ENCODE measurements around the gene CA9.

Gene CA9

DNA sequence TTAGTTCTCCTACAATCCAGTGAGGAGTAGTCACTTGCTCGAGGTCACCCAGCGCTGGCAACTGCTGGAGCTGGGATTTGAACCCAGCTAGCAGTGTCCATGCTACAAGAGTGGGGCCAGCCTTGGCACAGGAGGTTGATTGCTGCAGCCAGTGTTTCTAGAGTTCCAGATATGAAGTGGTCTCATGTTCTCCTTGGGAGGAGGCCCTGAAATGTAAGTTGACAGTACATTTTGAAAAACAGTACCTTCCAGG, 14.8 kb upstream of the CA9 start:
- no peak for TF ChIP-seq POLR2A (IDR thresholded peaks at IDR 0.05; ENCODE audit: low read length)
- TF ChIP-seq GATA1 (IDR thresholded peaks at IDR 0.05; ENCODE audit: low read depth, low read length): no peak
- peak; percentile 57 to 62 for DNase-seq

DNA sequence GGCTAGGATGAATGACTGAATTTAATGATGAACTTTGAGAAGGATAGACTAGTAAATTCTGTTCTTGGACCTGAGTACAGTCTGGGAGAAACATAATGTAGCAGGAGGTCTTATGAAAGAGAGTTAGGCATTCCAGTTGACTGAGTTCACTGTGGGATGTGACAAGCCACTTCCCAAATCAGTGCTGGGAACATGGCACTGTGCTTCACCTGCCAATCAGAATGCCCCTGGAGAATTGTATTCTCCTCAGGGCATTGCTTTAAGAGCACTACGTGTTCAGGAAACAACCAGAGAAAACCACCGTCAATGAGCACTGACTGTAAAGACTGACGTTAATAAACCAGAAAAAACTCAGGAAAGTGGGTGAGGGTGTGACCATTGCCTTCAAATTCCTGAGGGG, 14.4 kb upstream of the CA9 start:
- TF ChIP-seq POLR2A (IDR thresholded peaks at IDR 0.05; ENCODE audit: low read length): no peak
- TF ChIP-seq GATA1 (IDR thresholded peaks at IDR 0.05; ENCODE audit: low read depth, low read length): no peak
- no peak for DNase-seq

GRCh38 chr9:35660966-35661415, 12.7 kb upstream of the CA9 start:
- no peak for DNase-seq
- no peak for TF ChIP-seq GATA1 (IDR thresholded peaks at IDR 0.05; ENCODE audit: low read depth, low read length)
- no peak for TF ChIP-seq POLR2A (IDR thresholded peaks at IDR 0.05; ENCODE audit: low read length)

- TF ChIP-seq GATA1 (IDR thresholded peaks at IDR 0.05; ENCODE audit: low read depth, low read length) (no peak), POLR2A (IDR thresholded peaks at IDR 0.05; ENCODE audit: low read length) (no peak)
Measured at GRCh38 chr9:35661756-35662350, 11.9 kb upstream of the CA9 start.

DNA sequence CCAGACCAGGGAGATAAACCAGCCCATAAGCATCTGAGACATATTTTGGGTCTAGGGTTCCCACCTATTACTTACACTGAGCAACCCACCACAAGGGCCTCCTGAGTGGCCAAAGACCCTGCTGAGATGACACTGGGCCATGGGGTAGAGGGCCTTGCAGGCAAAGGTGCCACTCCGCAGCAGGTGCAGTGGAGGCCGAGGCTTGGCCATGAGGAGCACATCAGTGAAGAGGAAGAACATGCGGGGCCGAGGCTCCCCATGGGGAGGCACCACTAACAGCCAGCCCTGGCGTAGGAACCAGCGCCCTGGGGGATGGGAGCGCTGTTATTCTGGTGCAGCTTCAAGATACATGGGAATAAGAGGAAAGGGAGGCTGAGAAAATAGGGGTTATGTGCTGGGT, 11.3 kb upstream of the CA9 start:
- DNase-seq: no peak
- TF ChIP-seq GATA1 (IDR thresholded peaks at IDR 0.05; ENCODE audit: low read depth, low read length) (no peak), POLR2A (IDR thresholded peaks at IDR 0.05; ENCODE audit: low read length) (no peak)

More at GRCh38 chr9:35661756-35662350, 11.9 kb upstream of the CA9 start:
- DNase-seq: no peak

- TF ChIP-seq POLR2A (IDR thresholded peaks at IDR 0.05; ENCODE audit: low read length) (peak; percentile 84), GATA1 (IDR thresholded peaks at IDR 0.05; ENCODE audit: low read depth, low read length) (no peak)
- DNase-seq: peak; percentile 88 to 90
Measured at GRCh38 chr9:35664531-35665470, 8.9 kb upstream of the CA9 start, which contains the start of gene ARHGEF39. ARHGEF39 (minus strand) TSS chr9:35665195; CDS start chr9:35665169, 26 bp downstream.

DNA sequence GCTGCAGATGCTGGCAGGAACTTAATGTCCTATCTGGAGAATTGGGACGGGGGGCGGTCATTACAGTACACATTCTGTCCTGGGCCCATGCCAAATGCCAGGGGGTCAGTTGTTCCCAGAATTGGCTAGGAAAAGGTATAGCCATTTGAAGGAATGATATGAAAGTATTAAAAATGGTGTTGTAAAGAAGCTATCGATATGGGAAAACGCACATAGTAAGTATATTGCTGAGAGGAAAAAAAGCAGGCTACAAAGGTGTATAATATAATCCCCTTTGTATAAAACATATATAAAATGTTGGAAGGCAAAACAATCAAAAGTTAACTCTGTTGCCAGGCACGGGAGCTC, 8.3 kb upstream of the CA9 start:
- TF ChIP-seq POLR2A (IDR thresholded peaks at IDR 0.05; ENCODE audit: low read length) (peak; percentile 52), GATA1 (IDR thresholded peaks at IDR 0.05; ENCODE audit: low read depth, low read length) (no peak)
- no peak for DNase-seq

DNA sequence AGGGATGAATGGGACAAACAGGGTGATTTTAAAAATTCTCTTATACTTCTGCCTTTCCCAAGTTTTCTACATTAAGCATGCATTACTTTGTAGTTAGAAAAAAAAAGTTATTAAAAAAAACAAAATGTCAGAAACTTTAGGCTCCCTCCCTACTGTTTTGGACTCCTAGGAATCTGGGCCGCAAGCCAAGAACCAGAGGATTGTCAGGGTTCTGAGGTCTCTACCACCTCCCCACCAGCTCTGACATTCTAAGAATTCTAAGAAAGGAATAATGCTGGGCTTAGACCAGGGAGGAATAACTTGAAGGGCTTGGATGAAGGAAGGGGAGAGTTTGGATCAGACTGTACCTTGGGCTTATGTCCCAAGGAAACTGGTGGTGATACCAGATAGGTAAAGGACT, 7.7 kb upstream of the CA9 start:
- no peak for TF ChIP-seq GATA1 (IDR thresholded peaks at IDR 0.05; ENCODE audit: low read depth, low read length)
- no peak for TF ChIP-seq POLR2A (IDR thresholded peaks at IDR 0.05; ENCODE audit: low read length)
- DNase-seq: no peak

GRCh38 chr9:35666549-35666948, 7.2 kb upstream of the CA9 start:
- DNase-seq: no peak
- TF ChIP-seq POLR2A (IDR thresholded peaks at IDR 0.05; ENCODE audit: low read length) (no peak), GATA1 (IDR thresholded peaks at IDR 0.05; ENCODE audit: low read depth, low read length) (no peak)

DNA sequence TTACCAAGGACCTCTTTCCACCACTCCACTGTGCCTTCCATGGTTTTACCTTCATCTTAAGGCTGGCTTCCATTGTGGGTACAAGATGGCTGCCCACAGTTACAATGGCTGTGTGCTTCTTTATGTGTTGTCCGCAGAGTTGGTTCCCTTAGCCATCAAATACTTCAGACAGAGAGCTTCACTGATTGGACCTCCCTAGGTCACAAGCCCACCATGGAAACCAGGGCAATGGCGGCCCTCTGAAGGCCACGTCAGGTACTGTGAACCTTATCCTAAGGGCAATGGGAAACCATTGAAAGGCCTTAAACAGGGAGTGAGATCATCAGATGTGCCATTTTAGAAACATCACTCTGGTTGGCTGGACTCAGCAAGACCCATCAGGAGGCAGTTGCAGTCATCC, 5.8 kb upstream of the CA9 start:
- TF ChIP-seq GATA1 (IDR thresholded peaks at IDR 0.05; ENCODE audit: low read depth, low read length): no peak
- no peak for TF ChIP-seq POLR2A (IDR thresholded peaks at IDR 0.05; ENCODE audit: low read length)
- no peak for DNase-seq

- DNase-seq: no peak
- TF ChIP-seq GATA1 (IDR thresholded peaks at IDR 0.05; ENCODE audit: low read depth, low read length) (no peak), POLR2A (IDR thresholded peaks at IDR 0.05; ENCODE audit: low read length) (no peak)
Measured at GRCh38 chr9:35669331-35670145, 4.2 kb upstream of the CA9 start.

- no peak for DNase-seq
- TF ChIP-seq POLR2A (IDR thresholded peaks at IDR 0.05; ENCODE audit: low read length) (no peak), GATA1 (IDR thresholded peaks at IDR 0.05; ENCODE audit: low read depth, low read length) (no peak)
Measured at GRCh38 chr9:35674025-35674361, 265 bp downstream of the CA9 start.

GRCh38 chr9:35675204-35675603, 1.5 kb downstream of the CA9 start:
- no peak for DNase-seq
- no peak for TF ChIP-seq GATA1 (IDR thresholded peaks at IDR 0.05; ENCODE audit: low read depth, low read length)
- no peak for TF ChIP-seq POLR2A (IDR thresholded peaks at IDR 0.05; ENCODE audit: low read length)

DNA sequence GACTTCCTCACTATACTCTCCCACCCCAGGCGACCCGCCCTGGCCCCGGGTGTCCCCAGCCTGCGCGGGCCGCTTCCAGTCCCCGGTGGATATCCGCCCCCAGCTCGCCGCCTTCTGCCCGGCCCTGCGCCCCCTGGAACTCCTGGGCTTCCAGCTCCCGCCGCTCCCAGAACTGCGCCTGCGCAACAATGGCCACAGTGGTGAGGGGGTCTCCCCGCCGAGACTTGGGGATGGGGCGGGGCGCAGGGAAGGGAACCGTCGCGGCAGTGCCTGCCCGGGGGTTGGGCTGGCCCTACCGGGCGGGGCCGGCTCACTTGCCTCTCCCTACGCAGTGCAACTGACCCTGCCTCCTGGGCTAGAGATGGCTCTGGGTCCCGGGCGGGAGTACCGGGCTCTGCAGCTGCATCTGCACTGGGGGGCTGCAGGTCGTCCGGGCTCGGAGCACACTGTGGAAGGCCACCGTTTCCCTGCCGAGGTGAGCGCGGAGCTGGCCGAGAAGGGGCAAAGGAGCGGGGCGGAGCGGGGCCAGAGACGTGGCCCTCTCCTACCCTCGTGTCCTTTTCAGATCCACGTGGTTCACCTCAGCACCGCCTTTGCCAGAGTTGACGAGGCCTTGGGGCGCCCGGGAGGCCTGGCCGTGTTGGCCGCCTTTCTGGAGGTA, 2.1 kb downstream of the CA9 start:
- DNase-seq: peak in 1 of 2 experiments; percentile 29
- TF ChIP-seq GATA1 (IDR thresholded peaks at IDR 0.05; ENCODE audit: low read depth, low read length): no peak
